ENCODE results near the gene KIF7. TPM values are rescaled to one million over a fixed set of nuclear protein-coding genes. Genes with fewer than 3 reads are reported as not detected.

The KIF7 gene
- total and polyA plus RNA-seq, 2 of the 8 experiments (the other 6 are each of a cell fraction or from before 2014, with no cell fraction given): 4.9 to 14.0 TPM

- ChIA-PET POLR2A (ENCODE audit: partially characterized antibody) (interaction anchor here (0.6 kb wide), 1 partner anchor 147 kb away, joined by 3 read pairs; no protein-coding TSS in a partner anchor), CTCF (ENCODE audit: partially characterized antibody) (interaction anchor here (0.7 to 6.6 kb wide), 5 partner anchors 18 to 212 kb away, joined by 3 to 43 read pairs (median 4); partner anchors contain the start of gene MESP2)
- H3K23me2 ChIP-seq (ENCODE audit: low read depth, low read length): no peaks in the 10 kb centered on the region; the same call in 1 of the 2 replicates
- no peak overlapping the region for H3K18ac ChIP-seq (ENCODE audit: extremely low read depth, low read length)
- no peaks in the 10 kb centered on the region for H3K79me1 ChIP-seq (ENCODE audit: low read depth, low read length)
- no peaks in the 10 kb centered on the region for H4K20me1 ChIP-seq (replicated peaks in 1 of 2; ENCODE audit: control insufficient read depth in 1 of 2, insufficient read depth in 2 of 2, low read length in 2 of 2)
- H2AK5ac ChIP-seq (ENCODE audit: low read depth, low read length): no peak overlapping the region
- H2BK5ac ChIP-seq (ENCODE audit: low read depth, low read length): no peak overlapping the region
- H3K23ac ChIP-seq (ENCODE audit: insufficient read length): no peak overlapping the region
- no peak overlapping the region for H3K14ac ChIP-seq (ENCODE audit: insufficient read length)
- DNase-seq (ENCODE audit: low read depth in 1 of 2, low spot score in 2 of 2): no peak
- no peaks in the 10 kb centered on the region; a peak in 2 of 7 replicates for H3K27me3 ChIP-seq (replicated peaks in 1 of 4; ENCODE audit: control insufficient read depth in 3 of 4, extremely low read depth in 1 of 4, insufficient read depth in 3 of 4, low read length in 3 of 4)
- no peak overlapping the region for H2BK20ac ChIP-seq (ENCODE audit: low read length)
- no peak overlapping the region for H3K9ac ChIP-seq (replicated peaks in 1 of 4; ENCODE audit: extremely low read depth in 1 of 4, low read depth in 3 of 4, low read length in 3 of 4)
- H2BK15ac ChIP-seq (ENCODE audit: low read length): no peak overlapping the region
- no peak overlapping the region for H2AFZ ChIP-seq (ENCODE audit: low read length)
- no peak overlapping the region for H3K4ac ChIP-seq (replicated peaks; ENCODE audit: insufficient read length, low read depth, low read length)
- H2BK120ac ChIP-seq (replicated peaks; ENCODE audit: low read depth, low read length): no peak overlapping the region
- no peak overlapping the region for H4K91ac ChIP-seq (replicated peaks; ENCODE audit: insufficient read length, low read length)
- H3K4me2 ChIP-seq (ENCODE audit: insufficient read depth in 1 of 2, low read depth in 2 of 2, low read length in 2 of 2): no peak overlapping the region
- no peak overlapping the region for H2BK12ac ChIP-seq (ENCODE audit: low read depth, low read length)
- FAIRE-seq: no peak
- no peak overlapping the region for H4K5ac ChIP-seq (ENCODE audit: insufficient read length, low read depth, low read length)
- no peak overlapping the region for H3K4me3 ChIP-seq (ENCODE audit: extremely low read depth in 1 of 4, insufficient read depth in 2 of 4, low read depth in 3 of 4, low read length in 4 of 4)
- H3K36me3 ChIP-seq (ENCODE audit: control insufficient read depth in 2 of 4, insufficient read depth in 4 of 4, low read length in 3 of 4): no peaks in the 10 kb centered on the region
- no peaks in the 10 kb centered on the region; a peak in 1 of 7 replicates for H3K4me1 ChIP-seq (replicated peaks in 1 of 4; ENCODE audit: control insufficient read depth in 3 of 4, insufficient read depth in 4 of 4, low read length in 3 of 4)
- no peak overlapping the region for H3K27ac ChIP-seq (ENCODE audit: low read depth, low read length)
- no peak overlapping the region for H3K56ac ChIP-seq (replicated peaks; ENCODE audit: insufficient read length, low read depth, low read length)
- H3K79me2 ChIP-seq (ENCODE audit: control insufficient read depth in 1 of 2, insufficient read depth in 2 of 2, low read length in 2 of 2): no peaks in the 10 kb centered on the region
- no peaks in the 10 kb centered on the region for H3K9me3 ChIP-seq (ENCODE audit: insufficient read depth in 2 of 2, low read depth in 1 of 2, low read length in 1 of 2)
- H4K8ac ChIP-seq (ENCODE audit: extremely low read depth, insufficient read depth, low read length): no peak overlapping the region
- WGBS, 2 experiments (ENCODE audit: extremely low coverage in 1 of 2, insufficient coverage in 1 of 2, insufficient read length in 1 of 2, insufficient replicate concordance in 2 of 2, low coverage in 1 of 2, low lambda C conversion rate in 2 of 2, missing lambda C conversion rate in 1 of 2): 94% methylated on average over 6 of the region's 6 CpGs; no CpG with 5 or more reads in 1 of the 2 experiments
These were observed 20.3 kb upstream of the KIF7 start for GRCh38 chr15:89675606-89676005.
